GM06990 (cell line): Measurements from ENCODE around the gene DHRS13.

ENCODE experiments used
- DNase-seq: peaks from one replicate; pipeline ENCODE4 v3.0.0-alpha.2; 2011; ENCODE audit not compliant: insufficient read length; ENCODE audit errors: extremely low read depth
- H3K27me3 ChIP-seq: replicated peaks from 2 replicates; pipeline ENCODE4 v1.6.0; 2011; ENCODE audit warnings: low read length; ENCODE audit not compliant: control insufficient read depth, insufficient read depth
- H3K36me3 ChIP-seq: 2 replicates; pipeline ENCODE4 v1.5.1; 2011; ENCODE audit warnings: low read length; ENCODE audit not compliant: control insufficient read depth, insufficient read depth
- H3K4me3 ChIP-seq: replicated peaks from 2 replicates; pipeline ENCODE4 v1.5.1; 2011; ENCODE audit warnings: low read depth, mild to moderate bottlenecking, control low read depth, low read length
- CTCF ChIP-seq: IDR thresholded peaks from 2 replicates; pipeline ENCODE4 v1.5.1; 2011; ENCODE audit warnings: low read length, control low read depth, mild to moderate bottlenecking, inconsistent platforms; ENCODE audit not compliant: insufficient read depth, poor library complexity, severe bottlenecking

DHRS13 gene

GRCh38 chr17:28857905-28858800, 44.7 kb downstream of the DHRS13 start:
- H3K4me3 ChIP-seq, result no peak overlapping the region
- H3K36me3 ChIP-seq, result peaks cover 13% of the 10 kb centered on the region
- TF ChIP-seq CTCF, result no peak
- DNase-seq, result no peak
- no peaks in the 10 kb centered on the region for H3K27me3 ChIP-seq

GRCh38 chr17:28856028-28856574, 46.8 kb downstream of the DHRS13 start:
- Histone ChIP-seq H3K27me3 (no peaks in the 10 kb centered on the region), H3K4me3 (no peak overlapping the region)

DNA sequence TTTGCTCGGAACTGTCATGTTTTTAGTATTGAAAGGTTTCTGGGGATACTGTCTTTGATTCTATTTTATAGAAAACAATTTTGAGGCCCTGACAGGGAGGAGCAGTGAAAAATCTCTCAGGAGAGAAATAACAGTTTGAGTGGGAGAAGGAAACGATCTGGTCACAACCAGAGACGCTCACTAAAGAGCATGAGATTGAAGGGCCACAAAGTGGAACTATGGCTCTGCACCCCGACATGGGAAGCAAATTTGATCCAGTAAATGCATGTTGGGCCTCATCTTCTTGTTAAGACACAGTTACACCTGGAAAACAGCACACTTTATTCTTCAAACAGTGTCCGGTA, 47.6 kb downstream of the DHRS13 start:
- H3K27me3 ChIP-seq, result no peaks in the 10 kb centered on the region
- peaks cover 10% of the 10 kb centered on the region for H3K36me3 ChIP-seq
- DNase-seq, result no peak
- no peak for TF ChIP-seq CTCF
- peak overlapping the region; percentile 85 for H3K4me3 ChIP-seq

More at GRCh38 chr17:28856028-28856574, 46.8 kb downstream of the DHRS13 start:
- no peak for TF ChIP-seq CTCF
- peaks cover 13% of the 10 kb centered on the region for H3K36me3 ChIP-seq
- no peak for DNase-seq

DNA sequence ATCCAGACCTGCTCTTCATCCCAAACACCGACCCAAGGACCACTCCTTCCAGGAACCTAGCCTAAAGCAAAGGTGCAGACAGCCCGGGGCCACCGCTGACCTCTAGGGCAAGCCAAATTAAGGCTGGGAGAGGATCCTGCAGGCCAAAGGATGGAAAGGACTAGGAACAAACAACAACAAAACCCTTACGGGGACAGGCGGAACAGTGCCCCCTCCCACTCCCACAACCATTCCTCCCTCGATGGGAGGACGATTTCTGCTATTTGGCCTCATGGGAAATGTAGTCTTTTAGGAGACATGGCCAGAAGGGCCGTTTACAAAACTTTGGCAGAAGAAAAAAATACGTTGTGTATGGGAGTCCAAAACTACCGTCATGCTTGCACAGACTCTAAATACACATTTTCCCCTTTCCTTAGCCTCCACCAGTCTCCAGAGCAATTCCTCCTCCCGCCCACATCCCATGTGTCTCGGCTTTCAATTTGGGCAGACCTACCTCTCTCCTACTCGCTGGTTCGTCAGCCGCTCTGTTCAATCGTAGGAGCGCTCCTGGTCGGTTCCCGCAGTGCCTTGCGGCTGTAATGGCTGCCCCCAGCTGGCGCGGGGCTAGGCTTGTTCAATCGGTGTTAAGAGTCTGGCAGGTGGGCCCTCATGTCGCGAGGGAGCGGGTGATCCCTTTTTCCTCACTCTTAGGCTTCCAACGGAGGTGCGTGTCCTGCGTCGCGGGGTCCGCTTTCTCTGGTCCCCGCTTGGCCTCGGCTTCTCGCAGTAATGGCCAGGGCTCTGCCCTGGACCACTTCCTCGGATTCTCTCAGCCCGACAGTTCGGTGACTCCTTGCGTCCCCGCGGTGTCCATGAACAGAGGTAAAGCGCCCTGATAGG, 48.2 kb downstream of the DHRS13 start, which contains the start of gene ERAL1:
ERAL1 (plus strand) TSS at position 560 of the 879 bp plus-strand sequence; CDS start at position 579, 19 bp downstream.
- Histone ChIP-seq H3K4me3 (peak within 1 kb of the TSS; percentile 85), H3K27me3 (no peaks in the 10 kb centered on the region), H3K36me3 (peaks cover 9% of the 10 kb centered on the region)
- peak; percentile 78 for DNase-seq
- peak; percentile 12 for TF ChIP-seq CTCF

DNA sequence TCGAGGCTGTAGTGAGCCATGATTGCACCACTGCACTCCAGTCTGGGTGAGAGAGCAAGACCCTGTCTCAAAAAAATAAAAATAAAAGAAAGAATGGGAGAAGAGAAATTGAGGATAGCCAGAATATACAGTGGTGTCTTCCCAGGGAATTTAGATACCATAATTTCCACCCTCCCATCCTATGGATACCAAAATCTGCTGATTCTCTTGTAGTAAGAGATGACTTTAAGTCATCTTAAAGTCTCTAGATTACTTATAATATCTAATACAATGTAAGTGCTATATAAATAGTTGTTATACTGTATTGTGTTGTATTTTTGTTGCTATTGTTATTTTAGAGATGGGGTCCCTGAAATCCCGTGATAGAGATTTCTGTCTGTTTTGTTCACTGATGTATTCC, 49.6 kb downstream of the DHRS13 start:
- H3K27me3 ChIP-seq, result no peaks in the 10 kb centered on the region
- TF ChIP-seq CTCF, result no peak
- DNase-seq, result no peak

More for the DNA sequence above, 49.6 kb downstream of the DHRS13 start:
- H3K4me3 ChIP-seq, result no peak overlapping the region
- H3K36me3 ChIP-seq, result peaks cover 2% of the 10 kb centered on the region; the same call in 1 of the 2 replicates
